IgD-negative memory B cell (primary cell): ENCODE results near the gene ARIH1. TPM values are rescaled to one million over a fixed set of nuclear protein-coding genes. Genes with fewer than 3 reads are reported as not detected.
"Not testable (repeated sequence)": the region's sequence is repeated elsewhere in the genome, so short reads cannot be mapped to it uniquely, and the experiment has no call there.

ENCODE experiments used
- H3K27ac Mint-ChIP-seq, 3 donors: one replicate each; pipeline ENCODE4 v1.8.0; 2020 to 2022; ENCODE audit warnings: mild to moderate bottlenecking in 3 of 3, mixed read lengths in 3 of 3, moderate library complexity in 1 of 3
- H3K27me3 Mint-ChIP-seq: one replicate; pipeline ENCODE4 v1.8.0; 2021; ENCODE audit warnings: mixed read lengths
- H3K36me3 Mint-ChIP-seq: one replicate; pipeline ENCODE4 v1.8.0; 2020; ENCODE audit warnings: mild to moderate bottlenecking, mixed read lengths
- H3K4me1 Mint-ChIP-seq, 3 donors: one replicate each; pipeline ENCODE4 v1.8.0; 2020 to 2022; ENCODE audit warnings: mixed read lengths in 3 of 3, mild to moderate bottlenecking in 1 of 3
- H3K4me3 Mint-ChIP-seq, 4 donors: one replicate each; pipeline ENCODE4 v1.8.0; 2020 to 2022; ENCODE audit warnings: mild to moderate bottlenecking in 4 of 4, mixed read lengths in 4 of 4, moderate library complexity in 3 of 4
- H3K9me3 Mint-ChIP-seq, 3 donors: one replicate each; pipeline ENCODE4 v1.8.0; 2020 to 2021; ENCODE audit warnings: mixed read lengths in 3 of 3, mild to moderate bottlenecking in 1 of 3
- polyA plus RNA-seq: library from polyadenylated mRNA; unstranded; fragments of 300-500 nt; fragmentation: Illumina TruSeq; gene quantifications from one replicate; pipeline ENCODE4 v1.2.3, GENCODE V29; 2021

ARIH1 gene
- polyA plus RNA-seq, 1 donor from 2014 or later: 24.4 TPM

DNA sequence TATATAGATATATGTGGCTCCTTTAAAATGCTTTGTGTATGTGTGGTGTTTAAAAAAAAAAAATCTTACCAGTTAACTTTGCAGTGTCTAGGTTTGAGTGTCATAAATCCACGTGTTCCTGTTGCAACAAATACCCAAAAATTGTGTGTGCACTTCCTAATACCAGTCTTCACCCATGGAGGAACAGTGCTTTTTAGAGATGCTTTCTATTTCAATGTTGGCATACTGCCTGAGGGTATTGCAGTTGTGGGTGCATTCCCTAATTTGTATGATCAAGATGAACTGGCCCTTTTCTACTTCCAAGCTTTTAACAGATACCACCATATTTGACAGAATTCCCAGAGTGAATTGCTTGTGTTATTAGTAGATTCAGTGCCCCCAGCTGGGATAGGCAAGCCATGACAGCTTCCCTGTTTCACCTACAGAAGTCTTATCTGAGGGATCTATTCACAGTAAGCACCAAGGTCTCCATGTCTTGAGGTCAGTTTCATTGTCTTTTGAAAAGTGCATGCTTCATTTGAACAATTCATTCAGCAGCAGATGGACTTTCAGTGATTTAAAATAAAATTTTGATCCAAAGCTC lies 111.4 kb downstream of the ARIH1 start:
- Mint-ChIP-seq H3K27me3 (no peaks in the 10 kb centered on the region), H3K36me3 (peaks cover 6% of the 10 kb centered on the region), H3K27ac (no peak overlapping the region), H3K9me3 (no peaks in the 10 kb centered on the region), H3K4me3 (no peak overlapping the region), H3K4me1 (peaks cover 0 to 2% (median 0%) of the 10 kb centered on the region in 3 donors)

DNA sequence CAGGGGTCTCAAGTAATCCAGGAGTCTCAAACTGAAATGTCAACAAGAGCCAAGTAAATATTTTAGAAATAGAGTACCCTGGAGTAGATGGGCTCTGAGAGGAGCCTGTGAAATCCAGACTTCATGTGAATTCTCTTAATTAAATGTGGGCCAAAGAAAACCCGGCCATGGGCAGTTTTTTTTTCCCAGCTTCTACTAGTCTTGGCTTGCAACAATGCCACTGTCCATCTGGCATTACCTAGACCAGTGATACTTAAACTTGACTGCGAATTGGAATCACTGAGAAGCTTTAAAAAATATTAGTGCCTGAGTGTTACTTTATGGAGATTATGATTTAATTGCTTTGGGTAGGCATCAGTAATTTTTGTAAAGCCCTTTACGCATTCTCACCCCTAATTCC lies 114.0 kb downstream of the ARIH1 start:
- Mint-ChIP-seq H3K27me3 (no peaks in the 10 kb centered on the region), H3K4me3 (no peak overlapping the region), H3K36me3 (peaks cover 6% of the 10 kb centered on the region), H3K9me3 (no peaks in the 10 kb centered on the region), H3K4me1 (peaks cover 0 to 2% (median 0%) of the 10 kb centered on the region in 3 donors), H3K27ac (no peak overlapping the region)

DNA sequence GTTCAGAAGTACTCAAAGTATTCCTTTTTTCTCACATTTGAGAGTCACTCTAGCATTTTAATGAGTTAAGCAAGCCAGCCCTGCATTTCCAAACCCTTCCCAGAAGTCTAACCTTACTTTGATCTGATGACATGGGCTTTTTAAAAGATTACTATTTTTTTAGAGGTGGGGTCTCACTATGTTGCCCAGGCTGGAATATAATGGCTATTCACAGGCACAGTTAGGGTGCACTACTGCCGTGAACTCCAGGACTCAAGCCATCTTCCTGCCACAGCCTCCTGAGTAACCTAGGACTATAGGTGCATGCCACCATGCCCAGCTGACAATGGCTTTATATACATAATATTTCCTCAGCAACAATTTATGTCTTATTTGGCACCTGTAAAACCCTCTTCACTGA lies 116.3 kb downstream of the ARIH1 start:
- no peak overlapping the region for H3K4me3 Mint-ChIP-seq
- no peak overlapping the region for H3K27ac Mint-ChIP-seq
- no peaks in the 10 kb centered on the region for H3K4me1 Mint-ChIP-seq
- peaks cover 1% of the 10 kb centered on the region for H3K36me3 Mint-ChIP-seq
- H3K27me3 Mint-ChIP-seq: no peaks in the 10 kb centered on the region
- no peaks in the 10 kb centered on the region for H3K9me3 Mint-ChIP-seq

DNA sequence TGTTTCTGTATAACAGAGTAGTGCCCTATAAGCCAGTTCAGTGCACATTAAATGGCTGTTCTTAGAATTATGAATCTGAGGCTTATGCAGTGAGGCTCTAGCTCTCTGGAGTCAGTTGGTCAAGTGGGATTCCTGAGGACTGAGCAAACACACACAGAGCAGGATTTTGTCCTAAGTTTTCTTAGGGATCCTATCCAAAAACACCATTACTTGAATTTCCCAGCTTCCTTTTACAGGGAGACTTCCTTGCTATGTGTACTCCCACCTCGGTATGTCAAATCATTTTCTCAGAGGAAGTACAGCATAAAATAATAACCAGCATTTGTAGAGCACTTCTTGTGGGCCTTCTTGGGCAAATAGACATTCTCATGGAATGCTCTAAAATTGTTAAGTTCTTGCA lies 117.2 kb downstream of the ARIH1 start:
- Mint-ChIP-seq H3K4me3 (no peak overlapping the region), H3K4me1 (no peaks in the 10 kb centered on the region), H3K36me3 (peaks cover 1% of the 10 kb centered on the region), H3K9me3 (no peaks in the 10 kb centered on the region), H3K27ac (peak overlapping the region in 2 of 3 donors; percentile 7 to 9), H3K27me3 (no peaks in the 10 kb centered on the region)

DNA sequence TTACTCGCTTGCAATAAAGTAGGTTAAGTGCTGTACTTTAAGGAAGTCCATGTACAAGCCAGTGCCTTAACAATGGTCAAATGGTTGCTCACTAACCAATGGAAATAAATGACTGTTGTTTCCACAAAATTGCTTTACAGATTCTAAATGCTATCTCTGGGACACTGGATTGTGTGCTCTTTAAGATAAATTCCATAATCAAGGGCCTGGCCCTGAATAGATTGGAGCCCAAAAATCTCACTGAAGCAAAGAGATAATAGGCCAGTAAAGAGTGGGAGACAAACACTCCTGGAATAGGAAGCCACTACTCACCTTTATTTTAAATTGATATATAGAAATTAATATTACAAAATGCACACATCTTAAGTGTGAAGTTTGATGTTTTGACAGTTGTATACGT lies 118.0 kb downstream of the ARIH1 start:
- no peak overlapping the region for H3K4me3 Mint-ChIP-seq
- H3K27me3 Mint-ChIP-seq: no peaks in the 10 kb centered on the region
- H3K4me1 Mint-ChIP-seq: no peaks in the 10 kb centered on the region
- H3K36me3 Mint-ChIP-seq: peaks cover 1% of the 10 kb centered on the region
- no peaks in the 10 kb centered on the region for H3K9me3 Mint-ChIP-seq
- no peak overlapping the region for H3K27ac Mint-ChIP-seq

DNA sequence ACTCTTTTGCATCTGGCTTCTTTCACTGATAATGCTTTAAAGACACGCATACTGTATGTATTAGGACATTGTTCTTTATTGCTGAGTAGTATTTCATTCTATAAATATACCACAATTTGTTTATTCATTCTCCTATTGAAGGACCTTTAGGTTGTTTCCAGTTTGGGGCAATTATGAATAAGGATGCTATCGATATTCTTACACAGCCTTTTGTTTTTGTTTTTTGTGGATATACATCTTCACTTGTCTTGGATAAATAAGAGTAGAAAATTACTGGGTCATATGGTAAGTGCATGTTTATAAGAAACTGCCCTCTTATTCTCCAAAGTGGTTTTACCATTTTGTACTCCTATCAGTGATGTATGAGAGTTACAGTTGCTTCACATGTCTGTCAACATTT lies 118.5 kb downstream of the ARIH1 start:
- no peaks in the 10 kb centered on the region for H3K27me3 Mint-ChIP-seq
- no peak overlapping the region for H3K4me3 Mint-ChIP-seq
- H3K4me1 Mint-ChIP-seq: no peaks in the 10 kb centered on the region
- H3K27ac Mint-ChIP-seq: no peak overlapping the region
- no peaks in the 10 kb centered on the region for H3K36me3 Mint-ChIP-seq
- no peaks in the 10 kb centered on the region for H3K9me3 Mint-ChIP-seq

DNA sequence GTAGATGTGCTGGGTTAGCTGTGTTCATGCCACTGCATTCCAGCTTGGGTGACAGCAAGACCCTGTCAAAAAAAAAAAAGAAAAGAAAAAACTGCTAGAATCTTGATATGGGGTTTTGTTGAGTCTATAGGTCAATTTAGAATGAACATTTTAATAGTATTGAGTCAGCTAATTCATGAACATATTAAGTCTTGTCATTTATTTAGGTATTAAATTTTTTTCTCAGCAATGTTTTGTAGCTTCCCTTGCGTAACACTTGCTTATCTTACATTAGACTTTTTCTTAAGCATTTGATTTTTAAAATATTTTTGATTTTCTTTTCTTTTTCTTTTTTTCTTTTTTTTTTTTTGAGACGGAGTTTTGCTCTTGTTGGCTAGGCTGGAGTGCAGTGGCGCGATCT lies 119.7 kb downstream of the ARIH1 start:
- no peaks in the 10 kb centered on the region for H3K27me3 Mint-ChIP-seq
- H3K4me3 Mint-ChIP-seq: no peak overlapping the region

DNA sequence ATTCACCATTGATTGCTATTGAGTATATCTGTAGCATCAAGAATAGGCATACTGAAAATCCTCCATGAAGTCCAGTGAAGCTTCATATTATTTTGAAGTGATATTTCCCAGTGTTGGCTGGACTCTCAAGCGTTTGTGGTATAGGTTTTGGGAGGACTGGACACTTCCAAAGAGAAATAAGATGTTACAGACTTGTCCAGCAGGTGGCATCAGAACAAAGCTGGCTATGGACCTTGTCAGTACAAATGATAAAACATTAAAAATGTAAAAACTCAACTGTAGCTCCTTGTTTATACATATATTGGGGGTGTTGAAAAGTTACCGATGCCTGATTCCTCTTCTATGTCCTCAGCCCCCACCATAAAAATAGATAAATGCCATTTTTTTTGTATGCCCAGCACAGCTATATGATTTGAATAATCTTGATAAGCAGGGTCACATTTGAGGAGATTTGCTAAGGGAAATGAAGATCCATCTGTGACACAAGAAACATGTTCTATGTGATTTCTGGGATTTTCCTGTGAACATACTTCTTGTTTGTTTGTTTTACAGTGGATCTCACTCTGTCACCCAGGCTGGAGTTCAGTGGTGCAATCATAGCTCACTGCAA lies 125.8 kb downstream of the ARIH1 start:
- Mint-ChIP-seq H3K36me3 (no peaks in the 10 kb centered on the region), H3K4me1 (no peaks in the 10 kb centered on the region), H3K9me3 (no peaks in the 10 kb centered on the region), H3K4me3 (no peak overlapping the region), H3K27ac (no peak overlapping the region), H3K27me3 (no peaks in the 10 kb centered on the region)

More for the DNA sequence above, 119.7 kb downstream of the ARIH1 start:
- Mint-ChIP-seq H3K27ac (no peak overlapping the region), H3K36me3 (no peaks in the 10 kb centered on the region), H3K4me1 (no peaks in the 10 kb centered on the region), H3K9me3 (no peaks in the 10 kb centered on the region)

DNA sequence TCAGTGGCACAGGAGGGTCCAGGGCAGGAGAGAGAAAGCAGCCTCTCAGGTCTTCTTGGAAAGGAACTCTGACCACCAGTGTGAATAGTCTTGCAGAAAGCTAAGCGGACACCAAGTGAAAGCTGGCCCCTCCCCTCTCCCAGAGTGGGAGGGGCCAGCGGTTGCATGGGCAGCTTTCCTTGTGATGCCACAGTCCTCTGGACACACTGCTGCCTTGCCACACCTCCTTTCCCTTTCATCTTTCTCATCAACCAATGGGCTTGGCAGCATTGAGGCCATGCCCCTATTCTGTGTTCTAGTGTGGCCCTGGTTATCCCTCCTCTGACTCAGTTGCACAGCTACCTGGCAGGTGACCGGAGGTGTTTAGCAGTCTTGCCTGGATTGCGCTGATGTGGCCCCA lies 130.7 kb downstream of the ARIH1 start:
- Mint-ChIP-seq H3K27ac (no peak overlapping the region), H3K27me3 (no peaks in the 10 kb centered on the region), H3K9me3 (no peaks in the 10 kb centered on the region), H3K4me1 (no peaks in the 10 kb centered on the region), H3K4me3 (no peak overlapping the region), H3K36me3 (peaks cover 12% of the 10 kb centered on the region)

DNA sequence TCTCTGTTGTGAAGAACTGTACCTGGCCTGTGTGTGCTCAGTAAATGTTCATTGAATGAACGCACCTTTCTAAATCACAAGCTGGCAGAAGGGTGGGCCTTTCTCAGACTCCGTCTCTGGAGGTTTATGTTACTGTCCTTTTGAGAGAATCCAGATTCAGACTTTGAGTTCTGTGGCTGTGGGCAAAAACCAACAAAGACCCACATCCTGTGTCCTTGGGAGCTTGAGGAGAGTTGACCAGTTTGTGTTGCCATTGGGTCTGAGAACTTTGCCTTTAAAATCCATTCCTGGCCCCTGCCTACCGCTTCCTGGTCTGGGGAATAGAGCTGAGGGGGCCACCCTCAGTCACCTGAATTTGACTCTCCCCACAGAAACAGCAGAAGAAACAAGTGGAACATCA lies 134.0 kb downstream of the ARIH1 start:
- H3K27ac Mint-ChIP-seq, H3K4me3 Mint-ChIP-seq, H3K4me1 Mint-ChIP-seq, H3K27me3 Mint-ChIP-seq, H3K9me3 Mint-ChIP-seq: not testable (repeated sequence)
- H3K36me3 Mint-ChIP-seq: peaks cover 12% of the 10 kb centered on the region

DNA sequence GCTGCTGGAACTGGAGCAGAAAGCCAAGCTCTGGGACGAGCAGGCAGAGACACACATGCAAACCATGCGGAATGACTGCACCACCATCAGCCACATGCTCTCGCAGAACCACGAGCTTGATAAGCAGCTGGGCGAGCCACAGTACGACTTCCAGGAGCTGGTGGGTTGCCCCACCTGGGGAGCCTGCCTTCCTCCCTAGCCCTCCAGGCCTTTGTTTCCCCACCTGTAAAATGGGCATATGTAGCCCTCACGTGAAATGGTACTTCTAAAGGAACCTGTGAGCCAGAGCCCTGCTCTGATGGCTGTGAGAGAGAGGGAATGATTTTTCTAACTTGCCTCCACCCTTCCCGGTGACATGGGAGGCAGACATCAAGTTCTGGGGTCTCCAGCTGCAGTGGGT lies 135.7 kb downstream of the ARIH1 start:
- Mint-ChIP-seq H3K4me1 (no peaks in the 10 kb centered on the region), H3K4me3 (no peak overlapping the region), H3K9me3 (no peaks in the 10 kb centered on the region), H3K27ac (no peak overlapping the region), H3K36me3 (peaks cover 12% of the 10 kb centered on the region), H3K27me3 (no peaks in the 10 kb centered on the region)

DNA sequence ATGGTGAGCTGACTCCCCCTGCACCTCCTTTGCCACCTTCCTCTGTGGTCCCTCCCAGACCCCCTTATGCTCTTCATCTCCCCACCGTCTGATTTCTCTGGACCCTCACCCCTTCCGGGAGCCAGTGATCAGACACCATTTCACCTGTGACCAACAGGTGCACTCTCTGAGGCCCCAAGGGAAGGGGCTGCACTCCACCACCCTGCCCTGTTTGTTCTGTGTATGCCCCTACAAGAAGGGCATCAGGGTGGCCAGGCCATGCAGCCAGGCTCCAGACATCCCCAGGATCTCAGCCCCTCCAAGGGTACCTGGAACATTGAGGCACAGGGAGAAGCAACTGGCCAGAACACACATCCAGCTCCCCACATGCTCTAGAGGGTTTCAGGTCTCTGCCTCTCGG lies 138.2 kb downstream of the ARIH1 start:
- not testable (repeated sequence) for H3K27me3 Mint-ChIP-seq, H3K27ac Mint-ChIP-seq, H3K4me3 Mint-ChIP-seq, H3K36me3 Mint-ChIP-seq, H3K9me3 Mint-ChIP-seq, H3K4me1 Mint-ChIP-seq

DNA sequence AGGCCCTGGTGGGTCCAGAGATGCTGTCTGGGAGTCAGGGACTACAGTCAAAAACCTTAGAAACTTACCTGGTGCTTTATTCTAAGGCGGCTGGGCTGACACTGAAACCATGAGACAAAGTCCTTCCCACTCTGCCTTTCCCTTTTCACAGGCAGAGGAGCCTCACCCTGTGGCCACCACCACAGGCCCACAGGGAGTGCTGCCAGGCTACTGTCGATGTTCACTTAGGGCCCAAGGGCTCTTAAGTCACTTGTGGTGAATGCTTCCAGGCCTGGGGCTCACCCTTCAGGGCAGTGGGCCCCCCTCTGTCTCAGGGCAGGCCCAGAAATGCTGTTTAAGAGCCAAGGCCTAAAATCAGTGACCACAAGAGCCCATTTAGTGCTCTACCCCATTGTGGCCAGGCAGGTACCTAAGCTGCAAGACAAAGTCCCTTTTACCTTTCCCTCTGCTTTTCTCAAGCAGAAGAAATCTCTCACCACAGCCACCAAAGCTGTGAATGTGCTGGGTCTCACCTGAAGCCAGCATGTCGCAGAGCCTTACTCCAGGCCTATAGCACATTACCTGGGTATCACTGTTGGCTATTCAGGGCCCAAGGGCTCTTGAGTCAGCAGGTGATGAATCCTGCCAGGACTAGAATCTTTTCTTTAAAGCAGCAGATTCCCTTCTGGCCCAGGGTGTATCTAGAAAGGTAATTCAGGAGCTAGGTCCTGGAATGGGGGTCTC lies 140.8 kb downstream of the ARIH1 start:
- Mint-ChIP-seq H3K36me3 (no peaks in the 10 kb centered on the region), H3K9me3 (no peaks in the 10 kb centered on the region), H3K27me3 (no peaks in the 10 kb centered on the region), H3K4me3 (no peak overlapping the region), H3K27ac (no peak overlapping the region), H3K4me1 (no peaks in the 10 kb centered on the region)

DNA sequence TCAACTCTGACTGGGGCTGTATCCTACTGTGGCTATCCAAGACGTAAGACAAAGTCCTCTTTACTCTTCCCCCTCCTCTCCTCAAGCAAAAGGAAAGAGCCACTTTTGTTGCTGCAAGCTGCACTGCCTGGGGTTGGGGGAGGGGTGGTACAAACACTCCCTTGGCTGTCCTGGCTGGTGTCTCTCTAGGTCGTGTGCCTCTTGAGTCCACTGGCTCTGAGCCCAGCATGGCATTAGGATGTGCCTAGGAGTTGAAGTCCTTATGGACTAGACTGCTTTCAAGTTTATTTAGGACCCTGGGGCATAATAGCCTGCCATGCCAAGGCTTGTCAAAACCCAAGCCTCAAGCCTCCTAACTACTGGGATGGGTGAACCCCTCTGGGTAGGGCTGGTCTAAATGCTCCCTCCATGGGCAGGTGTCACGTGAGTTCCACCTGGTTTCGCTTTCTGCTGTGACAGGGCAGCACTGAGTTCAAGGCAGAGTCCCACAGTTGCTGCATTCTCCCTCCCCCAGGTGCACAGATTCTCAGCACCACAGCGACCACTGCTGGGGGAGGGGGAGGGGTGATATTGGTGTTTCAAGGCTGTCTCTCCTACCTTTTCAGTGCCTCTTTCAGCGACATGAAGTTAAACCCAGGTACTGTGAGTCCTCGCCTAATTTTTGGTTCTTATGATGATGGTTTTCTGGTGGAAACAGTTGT lies 141.6 kb downstream of the ARIH1 start:
- H3K27me3 Mint-ChIP-seq, H3K9me3 Mint-ChIP-seq, H3K27ac Mint-ChIP-seq, H3K4me1 Mint-ChIP-seq, H3K36me3 Mint-ChIP-seq: not testable (repeated sequence)
- H3K4me3 Mint-ChIP-seq: peak overlapping the region in 1 of 4 donors; percentile 10

DNA sequence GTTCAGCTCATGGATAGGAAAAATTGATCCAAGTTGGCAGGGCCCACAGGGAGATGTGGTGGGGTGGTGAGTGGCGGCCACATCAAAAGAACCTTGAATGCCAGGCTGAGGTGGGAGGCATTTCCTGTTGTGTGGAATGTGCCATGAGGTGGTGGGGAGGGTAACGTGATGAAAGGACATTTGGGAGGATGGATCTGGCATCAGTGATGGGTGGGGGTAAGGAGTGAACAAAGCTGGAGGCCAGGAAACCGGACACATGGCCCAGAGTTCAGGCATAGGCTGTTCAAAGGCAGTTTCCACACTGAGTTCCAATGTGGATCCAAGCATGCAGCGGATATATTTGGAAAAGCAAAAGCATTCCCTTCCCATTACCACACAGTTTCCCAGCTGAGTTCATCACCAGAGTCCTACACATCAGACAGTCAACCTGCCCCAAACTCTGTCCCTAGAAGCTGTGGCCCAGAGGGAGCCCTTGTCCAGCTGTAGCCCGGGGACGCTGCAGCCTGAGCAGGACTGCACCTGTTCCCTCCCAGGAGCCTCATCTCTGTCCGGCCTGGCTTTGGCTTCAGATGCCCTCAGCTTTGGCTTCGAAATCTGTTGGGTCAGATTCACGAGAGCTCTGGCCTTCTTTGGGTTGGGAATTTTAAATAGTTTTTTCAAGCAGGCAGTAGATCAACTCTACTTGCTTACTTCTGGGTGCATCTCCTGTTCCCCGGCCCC lies 142.5 kb downstream of the ARIH1 start:
- Mint-ChIP-seq H3K4me3 (no peak overlapping the region), H3K4me1 (no peaks in the 10 kb centered on the region), H3K27ac (no peak overlapping the region), H3K9me3 (no peaks in the 10 kb centered on the region), H3K27me3 (no peaks in the 10 kb centered on the region), H3K36me3 (no peaks in the 10 kb centered on the region)
